Measurements from ENCODE around the gene SLC25A52.
"Not testable (repeated sequence)": the region's sequence is repeated elsewhere in the genome, so short reads cannot be mapped to it uniquely, and the experiment has no call there.

Gene SLC25A52

GRCh38 chr18:31760695-31761094, at the start of gene SLC25A52:
Gene SLC25A52, minus strand, starts transcription at chr18:31760880. Its CDS starts 219 bp downstream, at chr18:31760661.
- Histone ChIP-seq H3K36me3 (ENCODE audit: insufficient read depth, low read depth, low read length) (no peaks in the 10 kb centered on the region), H3K4me1 (ENCODE audit: insufficient read depth, low read length) (no peaks in the 10 kb centered on the region), H3K9ac (ENCODE audit: low read depth, low read length) (no peak within 1 kb of the TSS), H3K27me3 (ENCODE audit: insufficient read depth, low read length) (no peaks in the 10 kb centered on the region), H3K27ac (ENCODE audit: low read length) (no peak within 1 kb of the TSS), H3K4me3 (ENCODE audit: low read length) (no peak within 1 kb of the TSS), H3K9me3 (ENCODE audit: insufficient read depth, low read depth, low read length) (no peaks in the 10 kb centered on the region)

- H3K4me3 ChIP-seq (ENCODE audit: low read length); H3K36me3 ChIP-seq (ENCODE audit: insufficient read depth, low read depth, low read length); H3K27ac ChIP-seq (ENCODE audit: low read length); H3K9me3 ChIP-seq (ENCODE audit: insufficient read depth, low read depth, low read length); H3K4me1 ChIP-seq (ENCODE audit: insufficient read depth, low read length); H3K27me3 ChIP-seq (ENCODE audit: insufficient read depth, low read length); H3K9ac ChIP-seq (ENCODE audit: low read depth, low read length): not testable (repeated sequence)
Observed at GRCh38 chr18:31809049-31809448, 48.4 kb upstream of the SLC25A52 start.

GRCh38 chr18:31801078-31801477, 40.4 kb upstream of the SLC25A52 start:
- Histone ChIP-seq H3K9me3 (ENCODE audit: insufficient read depth, low read depth, low read length) (no peaks in the 10 kb centered on the region), H3K9ac (ENCODE audit: low read depth, low read length) (no peak overlapping the region), H3K4me3 (ENCODE audit: low read length) (no peak overlapping the region), H3K4me1 (ENCODE audit: insufficient read depth, low read length) (no peaks in the 10 kb centered on the region), H3K27ac (ENCODE audit: low read length) (no peak overlapping the region), H3K27me3 (ENCODE audit: insufficient read depth, low read length) (no peaks in the 10 kb centered on the region), H3K36me3 (ENCODE audit: insufficient read depth, low read depth, low read length) (no peaks in the 10 kb centered on the region)

DNA sequence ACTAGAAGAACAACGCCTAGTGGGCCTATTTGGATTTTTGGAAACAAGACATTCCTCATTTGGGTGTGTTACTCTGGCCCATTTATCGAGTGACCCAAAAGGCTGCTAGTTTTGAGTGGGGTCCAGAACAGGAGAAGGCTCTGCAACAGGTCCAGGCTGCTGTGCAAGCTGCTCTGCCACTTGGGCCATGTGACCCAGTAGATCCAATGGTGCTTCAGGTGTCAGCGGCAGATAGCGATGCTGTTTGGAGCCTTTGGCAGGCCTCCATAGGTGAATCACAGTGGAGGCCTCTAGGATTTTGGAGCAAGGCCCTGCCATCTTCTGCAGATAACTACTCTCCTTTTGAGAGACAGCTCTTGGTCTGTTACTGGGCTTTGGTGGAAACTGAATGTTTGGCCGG, 38.6 kb upstream of the SLC25A52 start:
- not testable (repeated sequence) for H3K9ac ChIP-seq (ENCODE audit: low read depth, low read length); H3K4me1 ChIP-seq (ENCODE audit: insufficient read depth, low read length); H3K9me3 ChIP-seq (ENCODE audit: insufficient read depth, low read depth, low read length); H3K4me3 ChIP-seq (ENCODE audit: low read length); H3K27ac ChIP-seq (ENCODE audit: low read length); H3K27me3 ChIP-seq (ENCODE audit: insufficient read depth, low read length); H3K36me3 ChIP-seq (ENCODE audit: insufficient read depth, low read depth, low read length)

DNA sequence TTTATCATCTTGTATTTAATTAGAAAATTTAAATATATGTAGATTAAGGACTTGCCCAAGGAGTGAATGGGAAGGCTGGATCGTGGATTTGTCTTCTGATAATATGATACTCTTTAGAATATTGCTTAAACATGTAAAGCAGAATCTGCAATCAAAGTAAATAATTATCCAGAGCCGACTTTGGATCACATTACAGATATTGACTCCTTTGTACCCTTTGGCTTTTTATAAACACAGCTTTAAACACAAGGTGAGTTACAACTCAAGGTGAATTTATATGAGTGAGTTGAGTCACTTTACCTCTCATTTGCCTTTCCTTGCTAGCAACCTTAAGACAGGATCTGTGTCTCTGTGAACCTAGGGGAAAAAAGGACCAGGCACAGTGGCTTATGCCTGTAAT, 37.7 kb upstream of the SLC25A52 start:
- H3K27me3 ChIP-seq (ENCODE audit: insufficient read depth, low read length) = no peaks in the 10 kb centered on the region
- no peaks in the 10 kb centered on the region for H3K4me1 ChIP-seq (ENCODE audit: insufficient read depth, low read length)
- no peak overlapping the region for H3K4me3 ChIP-seq (ENCODE audit: low read length)
- H3K9ac ChIP-seq (ENCODE audit: low read depth, low read length) = no peak overlapping the region
- no peaks in the 10 kb centered on the region for H3K9me3 ChIP-seq (ENCODE audit: insufficient read depth, low read depth, low read length)
- H3K27ac ChIP-seq (ENCODE audit: low read length) = no peak overlapping the region
- no peaks in the 10 kb centered on the region for H3K36me3 ChIP-seq (ENCODE audit: insufficient read depth, low read depth, low read length)

- Histone ChIP-seq H3K36me3 (ENCODE audit: insufficient read depth, low read depth, low read length) (no peaks in the 10 kb centered on the region), H3K27me3 (ENCODE audit: insufficient read depth, low read length) (no peaks in the 10 kb centered on the region), H3K4me1 (ENCODE audit: insufficient read depth, low read length) (no peaks in the 10 kb centered on the region), H3K4me3 (ENCODE audit: low read length) (no peak overlapping the region), H3K9me3 (ENCODE audit: insufficient read depth, low read depth, low read length) (no peaks in the 10 kb centered on the region), H3K9ac (ENCODE audit: low read depth, low read length) (no peak overlapping the region), H3K27ac (ENCODE audit: low read length) (no peak overlapping the region)
Observed at GRCh38 chr18:31795747-31796146, 35.1 kb upstream of the SLC25A52 start.

GRCh38 chr18:31793531-31793930, 32.9 kb upstream of the SLC25A52 start:
- no peaks in the 10 kb centered on the region for H3K4me1 ChIP-seq (ENCODE audit: insufficient read depth, low read length)
- H3K4me3 ChIP-seq (ENCODE audit: low read length) = no peak overlapping the region
- H3K27me3 ChIP-seq (ENCODE audit: insufficient read depth, low read length) = no peaks in the 10 kb centered on the region
- H3K27ac ChIP-seq (ENCODE audit: low read length) = no peak overlapping the region
- no peaks in the 10 kb centered on the region for H3K9me3 ChIP-seq (ENCODE audit: insufficient read depth, low read depth, low read length)
- no peaks in the 10 kb centered on the region for H3K36me3 ChIP-seq (ENCODE audit: insufficient read depth, low read depth, low read length)
- H3K9ac ChIP-seq (ENCODE audit: low read depth, low read length) = no peak overlapping the region

DNA sequence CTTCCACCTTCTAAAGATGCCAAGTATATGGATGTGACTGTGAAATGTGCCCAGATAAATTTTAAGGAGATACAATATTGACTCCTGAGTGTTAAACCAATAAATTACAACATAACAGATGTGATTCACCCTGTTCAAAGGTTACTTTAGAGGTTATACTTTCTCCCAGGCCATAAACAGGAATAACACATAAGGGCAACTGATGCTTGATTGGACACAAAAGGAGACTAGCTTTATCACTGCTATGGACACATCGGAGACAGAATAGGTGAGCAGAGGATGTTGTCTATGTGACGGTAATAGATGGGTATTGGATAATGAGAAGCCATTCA, 31.9 kb upstream of the SLC25A52 start:
- Histone ChIP-seq H3K27me3 (ENCODE audit: insufficient read depth, low read length) (no peaks in the 10 kb centered on the region), H3K9me3 (ENCODE audit: insufficient read depth, low read depth, low read length) (no peaks in the 10 kb centered on the region), H3K27ac (ENCODE audit: low read length) (no peak overlapping the region), H3K4me3 (ENCODE audit: low read length) (no peak overlapping the region), H3K4me1 (ENCODE audit: insufficient read depth, low read length) (no peaks in the 10 kb centered on the region), H3K9ac (ENCODE audit: low read depth, low read length) (no peak overlapping the region), H3K36me3 (ENCODE audit: insufficient read depth, low read depth, low read length) (no peaks in the 10 kb centered on the region)

DNA sequence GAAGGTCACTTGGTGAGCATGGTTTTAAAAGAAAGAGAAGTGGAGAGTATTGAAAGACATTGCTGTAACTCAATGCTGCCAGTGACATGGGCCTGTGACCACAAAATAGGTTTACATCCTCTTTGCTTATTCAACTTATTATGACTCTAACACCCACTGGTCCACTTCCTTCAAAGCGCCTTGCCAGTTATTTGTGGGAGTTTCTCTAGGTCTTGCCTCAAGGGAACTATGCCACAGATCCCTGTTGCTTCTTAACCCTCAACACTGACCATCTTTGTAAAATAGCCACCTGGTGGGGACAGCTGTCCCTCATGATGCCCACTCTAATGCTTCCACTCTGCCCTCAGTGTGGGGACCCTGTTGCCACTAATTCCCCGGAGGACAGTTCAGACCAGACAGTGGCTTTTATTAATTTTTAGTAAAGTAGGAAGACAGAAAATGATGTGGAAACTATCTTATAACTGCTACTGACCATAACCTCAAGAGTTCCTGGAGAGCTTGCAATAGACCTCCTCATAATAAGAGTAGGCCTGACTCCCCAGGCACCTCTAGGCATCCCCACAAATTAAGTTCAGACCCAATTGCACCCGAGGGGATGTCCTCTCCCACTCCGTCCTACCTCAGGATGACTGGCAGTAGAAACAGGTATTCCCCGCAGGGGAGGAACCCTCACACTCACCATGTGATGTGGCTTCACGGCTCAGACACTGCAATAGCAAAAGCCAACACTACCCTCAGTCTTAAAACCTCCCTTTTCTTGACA, 31.3 kb upstream of the SLC25A52 start:
- H3K27ac ChIP-seq (ENCODE audit: low read length) = no peak overlapping the region
- no peaks in the 10 kb centered on the region for H3K4me1 ChIP-seq (ENCODE audit: insufficient read depth, low read length)
- H3K4me3 ChIP-seq (ENCODE audit: low read length) = no peak overlapping the region
- no peaks in the 10 kb centered on the region for H3K27me3 ChIP-seq (ENCODE audit: insufficient read depth, low read length)
- H3K36me3 ChIP-seq (ENCODE audit: insufficient read depth, low read depth, low read length) = no peaks in the 10 kb centered on the region
- no peak overlapping the region for H3K9ac ChIP-seq (ENCODE audit: low read depth, low read length)
- no peaks in the 10 kb centered on the region for H3K9me3 ChIP-seq (ENCODE audit: insufficient read depth, low read depth, low read length)

DNA sequence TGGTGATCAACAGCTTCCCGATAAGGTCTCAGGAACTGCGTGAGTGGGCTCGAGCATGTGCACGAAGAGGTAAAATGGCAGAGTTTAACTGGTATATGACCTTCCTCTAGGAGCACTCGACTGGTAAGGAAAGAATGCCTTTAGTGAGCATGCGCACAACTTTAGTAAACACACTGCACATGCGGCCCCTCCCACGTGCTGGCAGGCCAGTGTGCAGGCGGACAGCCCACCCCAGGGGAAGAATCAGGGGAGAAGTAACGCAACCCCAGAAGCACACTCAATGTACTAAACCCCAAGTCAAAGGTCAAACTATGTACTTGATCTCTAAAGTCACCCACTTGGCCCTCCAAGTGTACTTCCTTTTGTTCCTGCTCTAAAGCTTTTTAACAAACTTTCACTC, 28.7 kb upstream of the SLC25A52 start:
- Histone ChIP-seq H3K36me3 (ENCODE audit: insufficient read depth, low read depth, low read length) (no peaks in the 10 kb centered on the region), H3K27ac (ENCODE audit: low read length) (no peak overlapping the region), H3K9ac (ENCODE audit: low read depth, low read length) (no peak overlapping the region), H3K4me1 (ENCODE audit: insufficient read depth, low read length) (no peaks in the 10 kb centered on the region), H3K27me3 (ENCODE audit: insufficient read depth, low read length) (no peaks in the 10 kb centered on the region), H3K4me3 (ENCODE audit: low read length) (no peak overlapping the region), H3K9me3 (ENCODE audit: insufficient read depth, low read depth, low read length) (no peaks in the 10 kb centered on the region)

GRCh38 chr18:31783059-31783458, 22.4 kb upstream of the SLC25A52 start:
- no peaks in the 10 kb centered on the region for H3K27me3 ChIP-seq (ENCODE audit: insufficient read depth, low read length)
- no peaks in the 10 kb centered on the region for H3K4me1 ChIP-seq (ENCODE audit: insufficient read depth, low read length)
- no peak overlapping the region for H3K27ac ChIP-seq (ENCODE audit: low read length)
- peaks cover 7% of the 10 kb centered on the region for H3K9me3 ChIP-seq (ENCODE audit: insufficient read depth, low read depth, low read length)
- H3K9ac ChIP-seq (ENCODE audit: low read depth, low read length) = no peak overlapping the region
- no peaks in the 10 kb centered on the region for H3K36me3 ChIP-seq (ENCODE audit: insufficient read depth, low read depth, low read length)
- no peak overlapping the region for H3K4me3 ChIP-seq (ENCODE audit: low read length)

- peaks cover 8% of the 10 kb centered on the region for H3K9me3 ChIP-seq (ENCODE audit: insufficient read depth, low read depth, low read length)
- no peaks in the 10 kb centered on the region for H3K4me1 ChIP-seq (ENCODE audit: insufficient read depth, low read length)
- H3K4me3 ChIP-seq (ENCODE audit: low read length) = no peak overlapping the region
- H3K9ac ChIP-seq (ENCODE audit: low read depth, low read length) = no peak overlapping the region
- H3K27me3 ChIP-seq (ENCODE audit: insufficient read depth, low read length) = no peaks in the 10 kb centered on the region
- H3K27ac ChIP-seq (ENCODE audit: low read length) = no peak overlapping the region
- H3K36me3 ChIP-seq (ENCODE audit: insufficient read depth, low read depth, low read length) = no peaks in the 10 kb centered on the region
Observed at GRCh38 chr18:31778391-31778950, 17.8 kb upstream of the SLC25A52 start.

Measured in iPS-20b (cell line).